Measurements from ENCODE around the gene SLC25A21.

Gene SLC25A21

GRCh38 chr14:36652542-36653201 lies 519.7 kb downstream of the SLC25A21 start:
- no peak overlapping the region for H3K4me3 ChIP-seq (ENCODE audit: low read depth, low read length)
- in situ Hi-C loops (cut with HindIII; ENCODE audit: low sequenced_read_pairs): no loop called here
- DNase-seq (ENCODE audit: low read depth): no peak
- no peak for TF ChIP-seq CTCF (IDR thresholded peaks at IDR 0.05; ENCODE audit: low read depth, low read length, missing control alignments)

GRCh38 chr14:36649872-36650650 lies 522.3 kb downstream of the SLC25A21 start:
- no peak for TF ChIP-seq CTCF (IDR thresholded peaks at IDR 0.05; ENCODE audit: low read depth, low read length, missing control alignments)
- no peak for DNase-seq (ENCODE audit: low read depth)
- H3K4me3 ChIP-seq (ENCODE audit: low read depth, low read length): no peak overlapping the region
- in situ Hi-C loops (cut with HindIII; ENCODE audit: low sequenced_read_pairs): loop anchor here (25.0 kb wide), 1 partner anchor 462 kb away; no protein-coding TSS in a partner anchor

DNA sequence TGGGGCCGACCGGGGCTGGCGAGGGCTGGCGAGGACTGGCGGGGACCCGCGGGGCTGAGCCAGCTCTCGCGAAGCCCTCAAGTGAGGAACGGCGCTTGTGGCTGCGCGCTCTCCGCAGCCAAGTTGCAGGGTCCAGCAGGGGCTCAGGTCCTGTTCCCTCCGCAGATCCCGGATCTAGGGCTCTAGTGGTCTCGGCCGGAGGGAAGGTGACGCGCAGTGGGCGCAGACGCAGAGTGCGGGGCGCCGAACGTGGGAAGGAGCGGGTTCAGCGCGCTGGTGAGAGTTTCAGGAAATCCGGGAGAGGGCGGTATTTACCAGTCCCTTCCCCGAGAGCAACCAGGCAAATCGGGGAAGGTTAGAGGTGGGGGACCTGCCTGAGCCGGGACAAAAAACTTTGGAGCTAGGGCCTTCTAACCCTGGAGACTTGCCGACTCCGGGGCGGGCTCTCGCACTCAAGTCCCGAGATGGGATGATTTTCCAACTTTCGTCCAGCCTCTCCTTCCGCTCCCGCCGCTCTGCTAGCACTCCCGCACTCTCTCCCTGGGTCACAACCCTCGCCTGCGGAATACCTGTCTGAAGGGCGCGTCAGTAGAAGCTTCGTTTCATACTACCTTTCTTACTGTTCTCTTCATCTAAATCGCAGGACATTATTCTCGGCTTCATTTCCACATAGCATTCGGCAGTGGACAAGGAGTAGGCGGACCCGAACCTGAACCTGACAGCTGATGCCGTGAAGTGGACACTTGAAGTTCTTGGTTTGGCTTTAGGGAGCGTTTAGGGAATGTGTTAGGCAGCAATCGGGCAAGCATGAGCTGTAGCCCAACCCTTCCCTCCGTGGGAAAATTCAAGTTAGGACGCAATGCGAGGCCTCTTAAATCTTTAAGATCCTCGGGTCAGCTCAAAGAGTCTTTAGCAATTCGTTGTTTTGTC lies 524.3 kb downstream of the SLC25A21 start:
- H3K4me3 ChIP-seq (ENCODE audit: low read depth, low read length): peak overlapping the region; percentile 38
- in situ Hi-C loops (cut with HindIII; ENCODE audit: low sequenced_read_pairs): loop anchor here (25.0 kb wide), 1 partner anchor 464 kb away; no protein-coding TSS in a partner anchor
- peak; percentile 56 for TF ChIP-seq CTCF (IDR thresholded peaks at IDR 0.05; ENCODE audit: low read depth, low read length, missing control alignments)
- no peak for DNase-seq (ENCODE audit: low read depth)

DNA sequence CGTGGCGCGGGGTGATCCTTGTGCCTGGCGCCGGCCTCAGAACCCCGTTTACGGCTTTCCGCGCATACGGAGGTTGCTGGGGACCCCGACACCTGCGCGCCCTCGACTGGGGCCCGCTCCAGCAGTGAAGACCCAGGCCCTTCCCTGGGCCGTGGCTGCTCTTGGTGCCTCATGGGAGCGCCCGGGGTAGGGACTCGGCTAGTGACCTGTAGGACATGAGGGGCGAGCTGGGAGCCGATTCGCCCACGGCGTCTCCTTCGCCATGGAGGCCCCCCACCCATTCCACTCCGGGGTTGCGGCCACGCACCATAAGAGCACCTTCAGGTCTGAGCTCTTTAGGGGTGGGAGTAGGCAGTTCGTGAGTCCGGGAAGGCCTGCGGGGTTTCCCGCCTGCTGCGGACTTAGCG lies 525.0 kb downstream of the SLC25A21 start:
- in situ Hi-C loops (cut with HindIII; ENCODE audit: low sequenced_read_pairs): loop anchor here (25.0 kb wide), 1 partner anchor 465 kb away; no protein-coding TSS in a partner anchor
- DNase-seq (ENCODE audit: low read depth): no peak
- peak overlapping the region; percentile 38 for H3K4me3 ChIP-seq (ENCODE audit: low read depth, low read length)
- TF ChIP-seq CTCF (IDR thresholded peaks at IDR 0.05; ENCODE audit: low read depth, low read length, missing control alignments): no peak

GRCh38 chr14:36646664-36647416 lies 525.6 kb downstream of the SLC25A21 start:
- in situ Hi-C loops (cut with HindIII; ENCODE audit: low sequenced_read_pairs): loop anchor here (25.0 kb wide), 1 partner anchor 465 kb away; no protein-coding TSS in a partner anchor
- TF ChIP-seq CTCF (IDR thresholded peaks at IDR 0.05; ENCODE audit: low read depth, low read length, missing control alignments): peak; percentile 4
- H3K4me3 ChIP-seq (ENCODE audit: low read depth, low read length): peak overlapping the region; percentile 38
- no peak for DNase-seq (ENCODE audit: low read depth)

Data from astrocyte of the cerebellum (primary cell).